Measurements from ENCODE around the gene RBFA.

RBFA gene

DNA sequence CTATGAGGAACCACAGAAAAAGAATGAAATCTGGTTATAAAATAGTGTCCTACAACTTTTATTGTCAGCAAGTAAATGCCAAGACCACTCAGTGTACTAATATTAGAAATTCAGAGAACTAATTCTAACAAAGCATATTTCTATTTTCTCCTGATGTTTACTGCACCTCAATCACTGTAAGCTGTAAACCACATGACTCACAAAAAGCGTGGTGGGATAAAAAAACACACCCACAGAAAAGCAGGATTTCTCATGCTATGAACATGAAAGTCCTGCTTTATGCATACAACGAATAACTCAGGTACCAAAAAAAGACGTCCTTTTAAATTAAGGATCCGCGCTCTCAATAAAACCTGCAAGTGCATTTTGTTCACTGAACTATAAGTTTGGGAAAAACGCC, 46.7 kb upstream of the RBFA start:
- peaks cover 21 to 32% of the 10 kb centered on the region in 2 experiments for H3K36me3 ChIP-seq (ENCODE audit: control insufficient read depth in 2 of 2, insufficient read depth in 1 of 2, low read length in 2 of 2)
- peaks cover 7% of the 10 kb centered on the region for H3K4me1 ChIP-seq (ENCODE audit: control insufficient read depth, insufficient read depth, low read length)
- TF ChIP-seq ZXDB (tag by site-specific recombination; IDR thresholded peaks at IDR 0.05) (0 out of 2 replicates have a peak, but pooled peaks have one; percentile 4), ZNF529 (tag by site-specific recombination; IDR thresholded peaks at IDR 0.05; ENCODE audit: insufficient replicate concordance) (no peak)
- H3K4me3 ChIP-seq (ENCODE audit: low read depth, low read length) = peak overlapping the region; percentile 82
- POLR2A ChIA-PET = interaction anchor here (1.0 to 2.6 kb wide), 4 partner anchors 20 to 121 kb away, joined by 3 to 10 read pairs (median 5); partner anchors contain the start of genes ADNP2 and SLC66A2
- no peaks in the 10 kb centered on the region for H3K9me3 ChIP-seq (ENCODE audit: control insufficient read depth, insufficient read depth, low read depth, low read length)
- CTCF ChIA-PET = interaction anchor here (0.7 kb wide), 2 partner anchors 11 to 170 kb away, joined by 3 read pairs; no protein-coding TSS in a partner anchor
- peak overlapping the region; percentile 91 for H3K27ac ChIP-seq (ENCODE audit: extremely low read depth, low read depth, low read length)

DNA sequence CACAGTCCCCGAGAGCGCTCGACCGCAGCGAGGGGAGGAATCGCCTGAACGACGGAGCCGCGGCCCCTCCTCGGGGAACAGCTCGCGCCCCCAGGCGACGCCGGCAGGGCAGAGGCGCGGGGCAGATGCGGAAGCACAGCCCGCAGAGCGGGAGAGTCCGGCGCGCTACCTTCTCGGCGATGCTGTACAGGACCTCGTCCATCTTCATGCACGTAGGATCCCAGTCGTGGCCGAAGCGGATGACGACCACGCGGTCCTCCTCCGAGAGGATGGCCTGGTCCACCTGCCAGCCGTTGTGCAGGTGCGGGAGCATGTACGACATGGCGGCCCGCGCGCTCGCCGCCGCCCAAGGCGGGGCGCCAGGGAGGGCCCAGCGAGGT, 46.2 kb upstream of the RBFA start:
- Histone ChIP-seq H3K9me3 (ENCODE audit: control insufficient read depth, insufficient read depth, low read depth, low read length) (no peaks in the 10 kb centered on the region), H3K4me1 (ENCODE audit: control insufficient read depth, insufficient read depth, low read length) (peaks cover 7% of the 10 kb centered on the region), H3K27ac (ENCODE audit: extremely low read depth, low read depth, low read length) (peak overlapping the region; percentile 91), H3K36me3 (ENCODE audit: control insufficient read depth in 2 of 2, insufficient read depth in 1 of 2, low read length in 2 of 2) (peaks cover 21 to 29% of the 10 kb centered on the region in 2 experiments), H3K4me3 (ENCODE audit: low read depth, low read length) (peak overlapping the region; percentile 82)
- ChIA-PET POLR2A (interaction anchor here (1.0 to 2.6 kb wide), 4 partner anchors 20 to 121 kb away, joined by 3 to 10 read pairs (median 5); partner anchors contain the start of genes ADNP2 and SLC66A2), CTCF (interaction anchor here (0.7 kb wide), 1 partner anchor 11 kb away, joined by 3 read pairs; no protein-coding TSS in a partner anchor)
- TF ChIP-seq YY1 (tag by site-specific recombination; IDR thresholded peaks at IDR 0.05) (no peak), ZNF37A (tag by site-specific recombination; IDR thresholded peaks at IDR 0.05) (no peak), PRDM1 (tag by site-specific recombination; IDR thresholded peaks at IDR 0.05) (no peak), ZNF23 (tag by site-specific recombination; IDR thresholded peaks at IDR 0.05; ENCODE audit: borderline replicate concordance) (no peak), ZNF157 (tag by site-specific recombination; IDR thresholded peaks at IDR 0.05) (no peak), ZNF785 (tag by site-specific recombination; IDR thresholded peaks at IDR 0.05) (no peak), ZNF202 (tag by site-specific recombination; IDR thresholded peaks at IDR 0.05; ENCODE audit: borderline replicate concordance) (no peak), ZNF621 (tag by site-specific recombination; IDR thresholded peaks at IDR 0.05) (no peak), ZFP3 (tag by site-specific recombination; IDR thresholded peaks at IDR 0.05; ENCODE audit: low read depth) (no peak), ZNF624 (tag by site-specific recombination; IDR thresholded peaks at IDR 0.05) (no peak), ZNF549 (tag by site-specific recombination; IDR thresholded peaks at IDR 0.05) (no peak), ZNF837 (tag by site-specific recombination; IDR thresholded peaks at IDR 0.05) (no peak), ZNF548 (tag by site-specific recombination; IDR thresholded peaks at IDR 0.05) (no peak), ZNF660 (tag by site-specific recombination; IDR thresholded peaks at IDR 0.05) (no peak), ZNF2 (tag by site-specific recombination; IDR thresholded peaks at IDR 0.05) (no peak), ZNF571 (tag by site-specific recombination; IDR thresholded peaks at IDR 0.05) (no peak), ZNF335 (tag by site-specific recombination; conservative IDR thresholded peaks at IDR 0.05) (no peak; the same call in 1 of the 2 replicates), HOXC10 (CRISPR knock-in tag; IDR thresholded peaks at IDR 0.05) (no peak), ZNF248 (tag by site-specific recombination; IDR thresholded peaks at IDR 0.05) (no peak), ZNF596 (tag by site-specific recombination; IDR thresholded peaks at IDR 0.05) (no peak), HOXD13 (CRISPR knock-in tag; IDR thresholded peaks at IDR 0.05; ENCODE audit: borderline replicate concordance) (0 out of 2 replicates have a peak, but pooled peaks have one; percentile 29)
- TF ChIP-seq, protein P1, sequence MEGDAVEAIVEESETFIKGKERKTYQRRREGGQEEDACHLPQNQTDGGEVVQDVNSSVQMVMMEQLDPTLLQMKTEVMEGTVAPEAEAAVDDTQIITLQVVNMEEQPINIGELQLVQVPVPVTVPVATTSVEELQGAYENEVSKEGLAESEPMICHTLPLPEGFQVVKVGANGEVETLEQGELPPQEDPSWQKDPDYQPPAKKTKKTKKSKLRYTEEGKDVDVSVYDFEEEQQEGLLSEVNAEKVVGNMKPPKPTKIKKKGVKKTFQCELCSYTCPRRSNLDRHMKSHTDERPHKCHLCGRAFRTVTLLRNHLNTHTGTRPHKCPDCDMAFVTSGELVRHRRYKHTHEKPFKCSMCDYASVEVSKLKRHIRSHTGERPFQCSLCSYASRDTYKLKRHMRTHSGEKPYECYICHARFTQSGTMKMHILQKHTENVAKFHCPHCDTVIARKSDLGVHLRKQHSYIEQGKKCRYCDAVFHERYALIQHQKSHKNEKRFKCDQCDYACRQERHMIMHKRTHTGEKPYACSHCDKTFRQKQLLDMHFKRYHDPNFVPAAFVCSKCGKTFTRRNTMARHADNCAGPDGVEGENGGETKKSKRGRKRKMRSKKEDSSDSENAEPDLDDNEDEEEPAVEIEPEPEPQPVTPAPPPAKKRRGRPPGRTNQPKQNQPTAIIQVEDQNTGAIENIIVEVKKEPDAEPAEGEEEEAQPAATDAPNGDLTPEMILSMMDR (tag by site-specific recombination; IDR thresholded peaks at IDR 0.05) = peak; percentile 83
- TF ChIP-seq, protein P2, sequence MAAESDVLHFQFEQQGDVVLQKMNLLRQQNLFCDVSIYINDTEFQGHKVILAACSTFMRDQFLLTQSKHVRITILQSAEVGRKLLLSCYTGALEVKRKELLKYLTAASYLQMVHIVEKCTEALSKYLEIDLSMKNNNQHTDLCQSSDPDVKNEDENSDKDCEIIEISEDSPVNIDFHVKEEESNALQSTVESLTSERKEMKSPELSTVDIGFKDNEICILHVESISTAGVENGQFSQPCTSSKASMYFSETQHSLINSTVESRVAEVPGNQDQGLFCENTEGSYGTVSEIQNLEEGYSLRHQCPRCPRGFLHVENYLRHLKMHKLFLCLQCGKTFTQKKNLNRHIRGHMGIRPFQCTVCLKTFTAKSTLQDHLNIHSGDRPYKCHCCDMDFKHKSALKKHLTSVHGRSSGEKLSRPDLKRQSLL (tag by site-specific recombination; IDR thresholded peaks at IDR 0.05) = no peak
- TF ChIP-seq, protein P3, sequence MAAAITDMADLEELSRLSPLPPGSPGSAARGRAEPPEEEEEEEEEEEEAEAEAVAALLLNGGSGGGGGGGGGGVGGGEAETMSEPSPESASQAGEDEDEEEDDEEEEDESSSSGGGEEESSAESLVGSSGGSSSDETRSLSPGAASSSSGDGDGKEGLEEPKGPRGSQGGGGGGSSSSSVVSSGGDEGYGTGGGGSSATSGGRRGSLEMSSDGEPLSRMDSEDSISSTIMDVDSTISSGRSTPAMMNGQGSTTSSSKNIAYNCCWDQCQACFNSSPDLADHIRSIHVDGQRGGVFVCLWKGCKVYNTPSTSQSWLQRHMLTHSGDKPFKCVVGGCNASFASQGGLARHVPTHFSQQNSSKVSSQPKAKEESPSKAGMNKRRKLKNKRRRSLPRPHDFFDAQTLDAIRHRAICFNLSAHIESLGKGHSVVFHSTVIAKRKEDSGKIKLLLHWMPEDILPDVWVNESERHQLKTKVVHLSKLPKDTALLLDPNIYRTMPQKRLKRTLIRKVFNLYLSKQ (tag by site-specific recombination; IDR thresholded peaks at IDR 0.05; ENCODE audit: borderline replicate concordance) = no peak
- TF ChIP-seq, protein P4, sequence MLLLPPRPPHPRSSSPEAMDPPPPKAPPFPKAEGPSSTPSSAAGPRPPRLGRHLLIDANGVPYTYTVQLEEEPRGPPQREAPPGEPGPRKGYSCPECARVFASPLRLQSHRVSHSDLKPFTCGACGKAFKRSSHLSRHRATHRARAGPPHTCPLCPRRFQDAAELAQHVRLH (tag by site-specific recombination; IDR thresholded peaks at IDR 0.05) = no peak
- TF ChIP-seq, protein P5, sequence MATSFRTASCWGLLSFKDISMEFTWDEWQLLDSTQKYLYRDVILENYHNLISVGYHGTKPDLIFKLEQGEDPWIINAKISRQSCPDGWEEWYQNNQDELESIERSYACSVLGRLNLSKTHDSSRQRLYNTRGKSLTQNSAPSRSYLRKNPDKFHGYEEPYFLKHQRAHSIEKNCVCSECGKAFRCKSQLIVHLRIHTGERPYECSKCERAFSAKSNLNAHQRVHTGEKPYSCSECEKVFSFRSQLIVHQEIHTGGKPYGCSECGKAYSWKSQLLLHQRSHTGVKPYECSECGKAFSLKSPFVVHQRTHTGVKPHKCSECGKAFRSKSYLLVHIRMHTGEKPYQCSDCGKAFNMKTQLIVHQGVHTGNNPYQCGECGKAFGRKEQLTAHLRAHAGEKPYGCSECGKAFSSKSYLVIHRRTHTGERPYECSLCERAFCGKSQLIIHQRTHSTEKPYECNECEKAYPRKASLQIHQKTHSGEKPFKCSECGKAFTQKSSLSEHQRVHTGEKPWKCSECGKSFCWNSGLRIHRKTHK (tag by site-specific recombination; IDR thresholded peaks at IDR 0.05) = no peak
- TF ChIP-seq, protein P6, sequence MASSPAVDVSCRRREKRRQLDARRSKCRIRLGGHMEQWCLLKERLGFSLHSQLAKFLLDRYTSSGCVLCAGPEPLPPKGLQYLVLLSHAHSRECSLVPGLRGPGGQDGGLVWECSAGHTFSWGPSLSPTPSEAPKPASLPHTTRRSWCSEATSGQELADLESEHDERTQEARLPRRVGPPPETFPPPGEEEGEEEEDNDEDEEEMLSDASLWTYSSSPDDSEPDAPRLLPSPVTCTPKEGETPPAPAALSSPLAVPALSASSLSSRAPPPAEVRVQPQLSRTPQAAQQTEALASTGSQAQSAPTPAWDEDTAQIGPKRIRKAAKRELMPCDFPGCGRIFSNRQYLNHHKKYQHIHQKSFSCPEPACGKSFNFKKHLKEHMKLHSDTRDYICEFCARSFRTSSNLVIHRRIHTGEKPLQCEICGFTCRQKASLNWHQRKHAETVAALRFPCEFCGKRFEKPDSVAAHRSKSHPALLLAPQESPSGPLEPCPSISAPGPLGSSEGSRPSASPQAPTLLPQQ (tag by site-specific recombination; IDR thresholded peaks at IDR 0.05) = peak; percentile 56; the same call in 1 of the 2 replicates
